ENCODE measurements around the gene TPP2. TPM values are rescaled to one million over a fixed set of nuclear protein-coding genes. Genes with fewer than 3 reads are reported as not detected.

The TPP2 gene
- total RNA-seq, 1 experiment from 2014 or later: 36.7 TPM

DNA sequence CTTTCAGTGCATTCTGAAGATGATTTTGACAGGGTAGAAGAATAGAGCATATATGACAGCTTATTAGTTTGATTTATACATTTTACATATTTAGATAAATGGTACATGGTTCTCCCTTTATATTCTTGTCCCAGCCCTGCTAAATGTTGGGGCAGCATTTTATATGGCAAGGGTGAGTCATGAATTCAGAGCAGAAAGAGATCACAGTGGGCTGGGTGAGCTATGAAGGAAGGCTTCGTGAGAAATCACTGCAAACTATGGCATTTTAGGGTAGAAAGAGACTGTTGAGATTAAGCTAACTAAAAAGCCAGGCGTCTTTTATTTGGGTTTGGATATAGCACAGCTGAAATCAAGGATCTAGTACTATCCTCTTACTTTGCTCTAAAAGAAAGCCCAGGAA lies 122.0 kb downstream of the TPP2 start:
- no peaks in the 10 kb centered on the region for H4K20me1 ChIP-seq (ENCODE audit: insufficient read depth)
- H3K9ac ChIP-seq (ENCODE audit: low read length): no peak overlapping the region
- no peak overlapping the region for H3K27ac ChIP-seq (ENCODE audit: low read depth, low read length)
- intact Hi-C loops (cut with micrococcal nuclease): no loop called here
- no TSS peak for BruUV-seq (replicated peaks)
- H3K79me2 ChIP-seq (ENCODE audit: insufficient read depth, low read length): no peaks in the 10 kb centered on the region
- DNase-seq (ENCODE audit: low read depth, low spot score) (no peak), ATAC-seq (no peak)
- POLR2A ChIA-PET: no interaction called here
- H3K9me2 ChIP-seq (ENCODE audit: insufficient read depth): no peaks in the 10 kb centered on the region
- no peaks in the 10 kb centered on the region for H3K4me1 ChIP-seq (ENCODE audit: control insufficient read depth in 1 of 2, insufficient read depth in 2 of 2, low read length in 2 of 2)
- no peak overlapping the region for H3K4me3 ChIP-seq (replicated peaks in 1 of 2; ENCODE audit: low read depth in 1 of 2, low read length in 2 of 2)
- TF ChIP-seq, protein P1, sequence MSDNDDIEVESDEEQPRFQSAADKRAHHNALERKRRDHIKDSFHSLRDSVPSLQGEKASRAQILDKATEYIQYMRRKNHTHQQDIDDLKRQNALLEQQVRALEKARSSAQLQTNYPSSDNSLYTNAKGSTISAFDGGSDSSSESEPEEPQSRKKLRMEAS (IDR thresholded peaks at IDR 0.05): no peak
- no peak for TF ChIP-seq SRF (IDR thresholded peaks at IDR 0.05; ENCODE audit: low read depth)
- TF ChIP-seq, protein P2, sequence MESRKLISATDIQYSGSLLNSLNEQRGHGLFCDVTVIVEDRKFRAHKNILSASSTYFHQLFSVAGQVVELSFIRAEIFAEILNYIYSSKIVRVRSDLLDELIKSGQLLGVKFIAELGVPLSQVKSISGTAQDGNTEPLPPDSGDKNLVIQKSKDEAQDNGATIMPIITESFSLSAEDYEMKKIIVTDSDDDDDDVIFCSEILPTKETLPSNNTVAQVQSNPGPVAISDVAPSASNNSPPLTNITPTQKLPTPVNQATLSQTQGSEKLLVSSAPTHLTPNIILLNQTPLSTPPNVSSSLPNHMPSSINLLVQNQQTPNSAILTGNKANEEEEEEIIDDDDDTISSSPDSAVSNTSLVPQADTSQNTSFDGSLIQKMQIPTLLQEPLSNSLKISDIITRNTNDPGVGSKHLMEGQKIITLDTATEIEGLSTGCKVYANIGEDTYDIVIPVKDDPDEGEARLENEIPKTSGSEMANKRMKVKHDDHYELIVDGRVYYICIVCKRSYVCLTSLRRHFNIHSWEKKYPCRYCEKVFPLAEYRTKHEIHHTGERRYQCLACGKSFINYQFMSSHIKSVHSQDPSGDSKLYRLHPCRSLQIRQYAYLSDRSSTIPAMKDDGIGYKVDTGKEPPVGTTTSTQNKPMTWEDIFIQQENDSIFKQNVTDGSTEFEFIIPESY (IDR thresholded peaks at IDR 0.05; ENCODE audit: extremely low read depth, insufficient replicate concordance, low read length): no peak
- TF ChIP-seq TCF7L2 (IDR thresholded peaks at IDR 0.05; ENCODE audit: borderline replicate concordance, extremely low read depth, insufficient read depth, insufficient read length): no peak
- no peak for TF ChIP-seq REST (IDR thresholded peaks at IDR 0.05; ENCODE audit: low read depth)
- no peak for TF ChIP-seq FOSL1 (IDR thresholded peaks at IDR 0.05; ENCODE audit: low read depth)
- TF ChIP-seq EGR1 (IDR thresholded peaks at IDR 0.05; ENCODE audit: low read depth): no peak
- RAD21 ChIA-PET (ENCODE audit: low non-redundant PET in 1 of 2, low total read pairs in 2 of 2, uncharacterized antibody in 2 of 2, unreplicated experiment in 2 of 2): no interaction called here
- no peaks in the 10 kb centered on the region for H3K9me3 ChIP-seq (ENCODE audit: control insufficient read depth in 1 of 2, insufficient read depth in 1 of 2, low read depth in 1 of 2, low read length in 2 of 2)
- no peak overlapping the region for H3K4me2 ChIP-seq (ENCODE audit: low read length)
- peaks cover 20% of the 10 kb centered on the region; the same call in 1 of the 2 replicates for H3K27me3 ChIP-seq (ENCODE audit: insufficient read depth, low read length)
- no peak overlapping the region for H2AFZ ChIP-seq (ENCODE audit: low read depth, low read length, poor library complexity, severe bottlenecking)
- no peaks in the 10 kb centered on the region for H3K36me3 ChIP-seq (ENCODE audit: control insufficient read depth in 1 of 2, insufficient read depth in 2 of 2, low read length in 2 of 2)
- CTCF ChIA-PET: no interaction called here
